MM.1S (cell line): ENCODE results near the gene C6orf136.

Source experiments
- DNase-seq: peaks from one replicate; pipeline ENCODE4 v3.0.0-alpha.2; 2015
- H2AFZ ChIP-seq: fragments of 300-600 bp; sonication (generic); 2 replicates; pipeline ENCODE4 v1.6.0; 2016; ENCODE audit warnings: antibody characterized with exemption, low read length
- H3F3A ChIP-seq: fragments of 300-600 bp; sonication (generic); 2 replicates; pipeline ENCODE4 v1.6.1; 2016; ENCODE audit warnings: mild to moderate bottlenecking, antibody characterized with exemption, low read length, moderate library complexity, mixed read lengths; ENCODE audit not compliant: insufficient read depth
- H3K27ac ChIP-seq: fragments of 300-600 bp; sonication (generic); 2 replicates; pipeline ENCODE4 v1.5.1; 2016; ENCODE audit warnings: mild to moderate bottlenecking, low read length
- H3K27me3 ChIP-seq: fragments of 300-600 bp; sonication (generic); replicated peaks from 2 replicates; pipeline ENCODE4 v1.6.0; 2016; ENCODE audit warnings: low read length; ENCODE audit not compliant: insufficient read depth
- H3K36me3 ChIP-seq: fragments of 300-600 bp; sonication (generic); replicated peaks from 2 replicates; pipeline ENCODE4 v1.6.1; 2016; ENCODE audit warnings: mild to moderate bottlenecking, low read length, mixed read lengths; ENCODE audit not compliant: insufficient read depth
- H3K4me1 ChIP-seq: fragments of 300-600 bp; sonication (generic); 2 replicates; pipeline ENCODE4 v1.6.1; 2016; ENCODE audit warnings: low read length, mixed read lengths
- H3K4me2 ChIP-seq: fragments of 300-600 bp; sonication (generic); 2 replicates; pipeline ENCODE4 v1.6.0; 2016; ENCODE audit warnings: low read depth, low read length
- H3K4me3 ChIP-seq: fragments of 300-600 bp; sonication (generic); 2 replicates; pipeline ENCODE4 v1.5.1; 2016; ENCODE audit warnings: low read length, mixed read lengths
- H3K79me2 ChIP-seq: fragments of 300-600 bp; sonication (generic); 2 replicates; pipeline ENCODE4 v1.6.1; 2016; ENCODE audit warnings: mixed run types, low read length, mixed read lengths
- H3K9ac ChIP-seq: fragments of 300-600 bp; sonication (generic); 2 replicates; pipeline ENCODE4 v1.6.1; 2016; ENCODE audit warnings: low read length, mixed read lengths
- H3K9me2 ChIP-seq: fragments of 300-600 bp; sonication (generic); replicated peaks from 2 replicates; pipeline ENCODE4 v1.6.1; 2016; ENCODE audit warnings: mild to moderate bottlenecking, low read length, mixed read lengths; ENCODE audit not compliant: insufficient read depth
- H3K9me3 ChIP-seq: fragments of 300-600 bp; sonication (generic); replicated peaks from 2 replicates; pipeline ENCODE4 v1.6.1; 2016; ENCODE audit warnings: mild to moderate bottlenecking, low read length, mixed read lengths; ENCODE audit not compliant: insufficient read depth
- H4K20me1 ChIP-seq: fragments of 300-600 bp; sonication (generic); 2 replicates; pipeline ENCODE4 v1.6.1; 2016; ENCODE audit warnings: mild to moderate bottlenecking, low read length, moderate library complexity, mixed read lengths; ENCODE audit not compliant: insufficient read depth
- EZH2 ChIP-seq: fragments of 300-600 bp; sonication (generic); optimal IDR thresholded peaks from 2 replicates; pipeline ENCODE3; 2017; ENCODE audit warnings: low read depth, mild to moderate bottlenecking, antibody characterized with exemption, low read length, mixed read lengths
- EZH2phosphoT487 ChIP-seq: fragments of 300-600 bp; sonication (generic); IDR thresholded peaks from 2 replicates; pipeline ENCODE4 v1.6.1; 2018; ENCODE audit warnings: antibody characterized with exemption, low read length
- TF ChIP-seq, protein P1 (sequence below): fragments of 300-600 bp; sonication (generic); IDR thresholded peaks from 2 replicates; pipeline ENCODE4 v1.5.1; 2016; ENCODE audit warnings: antibody characterized with exemption, low read length, mixed read lengths

C6orf136 gene

DNA sequence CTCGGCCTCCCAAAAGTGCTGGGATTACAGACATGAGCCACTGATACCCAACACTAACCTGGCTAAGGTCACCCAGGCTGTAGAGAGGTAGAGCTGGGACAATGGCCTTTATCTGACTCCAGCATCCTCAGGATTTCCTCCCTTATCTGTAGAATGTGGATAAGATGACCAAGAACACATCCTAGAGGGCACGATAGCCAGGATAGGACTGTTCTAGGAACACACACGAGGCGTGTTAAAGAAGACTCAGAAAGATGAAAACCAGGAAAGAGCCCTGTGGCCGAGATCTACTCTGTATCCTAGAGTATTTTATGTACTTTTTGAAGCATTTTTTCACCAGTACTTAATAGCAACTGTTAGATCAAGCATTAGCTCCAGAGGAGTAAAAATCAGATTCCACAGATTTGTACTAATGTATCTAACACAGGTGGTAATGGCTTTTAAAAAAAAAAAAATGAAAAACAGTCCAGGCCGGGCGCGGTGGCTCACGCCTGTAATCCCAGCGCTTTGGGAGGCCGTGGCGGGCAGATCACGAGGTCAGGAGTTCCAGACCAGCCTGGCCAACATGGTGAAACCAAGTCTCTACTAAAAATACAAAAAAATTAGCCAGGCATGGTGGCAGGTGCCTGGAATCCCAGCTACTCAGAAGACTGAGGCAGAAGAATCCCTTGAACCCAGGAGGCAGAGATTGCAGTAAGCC is 47.2 kb upstream of the C6orf136 start:
- Histone ChIP-seq H3K36me3 (peaks cover 29% of the 10 kb centered on the region), H3K79me2 (peaks cover 6% of the 10 kb centered on the region), H4K20me1 (peaks cover 14% of the 10 kb centered on the region; the same call in 1 of the 2 replicates), H3K4me1 (no peaks in the 10 kb centered on the region), H3K9me3 (no peaks in the 10 kb centered on the region), H2AFZ (no peak overlapping the region), H3K4me3 (no peak overlapping the region), H3K4me2 (no peak overlapping the region), H3K9ac (no peak overlapping the region), H3K27me3 (no peaks in the 10 kb centered on the region), H3K27ac (no peak overlapping the region), H3F3A (peaks cover 65% of the 10 kb centered on the region), H3K9me2 (no peaks in the 10 kb centered on the region)
- DNase-seq, result no peak
- no peak for TF ChIP-seq EZH2
- TF ChIP-seq EZH2phosphoT487, result no peak
- TF ChIP-seq, protein P1, sequence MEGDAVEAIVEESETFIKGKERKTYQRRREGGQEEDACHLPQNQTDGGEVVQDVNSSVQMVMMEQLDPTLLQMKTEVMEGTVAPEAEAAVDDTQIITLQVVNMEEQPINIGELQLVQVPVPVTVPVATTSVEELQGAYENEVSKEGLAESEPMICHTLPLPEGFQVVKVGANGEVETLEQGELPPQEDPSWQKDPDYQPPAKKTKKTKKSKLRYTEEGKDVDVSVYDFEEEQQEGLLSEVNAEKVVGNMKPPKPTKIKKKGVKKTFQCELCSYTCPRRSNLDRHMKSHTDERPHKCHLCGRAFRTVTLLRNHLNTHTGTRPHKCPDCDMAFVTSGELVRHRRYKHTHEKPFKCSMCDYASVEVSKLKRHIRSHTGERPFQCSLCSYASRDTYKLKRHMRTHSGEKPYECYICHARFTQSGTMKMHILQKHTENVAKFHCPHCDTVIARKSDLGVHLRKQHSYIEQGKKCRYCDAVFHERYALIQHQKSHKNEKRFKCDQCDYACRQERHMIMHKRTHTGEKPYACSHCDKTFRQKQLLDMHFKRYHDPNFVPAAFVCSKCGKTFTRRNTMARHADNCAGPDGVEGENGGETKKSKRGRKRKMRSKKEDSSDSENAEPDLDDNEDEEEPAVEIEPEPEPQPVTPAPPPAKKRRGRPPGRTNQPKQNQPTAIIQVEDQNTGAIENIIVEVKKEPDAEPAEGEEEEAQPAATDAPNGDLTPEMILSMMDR, result no peak

DNA sequence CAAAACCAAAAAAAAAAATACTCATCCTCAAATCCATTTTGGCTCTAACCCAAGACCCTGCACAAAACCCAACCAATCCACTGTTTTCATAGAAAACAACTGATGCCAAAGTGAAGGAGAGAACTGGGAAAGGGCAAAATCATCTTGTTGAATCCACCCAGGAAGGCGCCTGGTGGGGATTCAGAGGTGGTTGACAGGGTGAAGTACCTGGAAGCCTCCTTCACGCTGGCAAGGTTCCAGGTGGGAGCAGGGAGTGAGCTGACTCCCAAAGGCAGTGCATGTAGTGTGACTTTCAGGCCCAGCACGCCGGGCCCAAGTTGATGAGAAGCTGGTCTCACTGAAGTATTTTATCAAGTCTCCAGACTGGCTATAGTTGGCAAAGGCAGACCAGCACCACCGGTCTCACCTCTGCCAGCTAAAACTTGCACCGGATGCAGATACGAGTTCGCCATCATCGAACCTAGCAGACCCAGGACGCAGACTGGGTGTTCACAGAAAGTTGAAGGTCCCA is 46.4 kb upstream of the C6orf136 start:
- Histone ChIP-seq H3K36me3 (peaks cover 34% of the 10 kb centered on the region), H3K9ac (no peak overlapping the region), H3K27ac (no peak overlapping the region), H3K9me2 (no peaks in the 10 kb centered on the region), H3K9me3 (no peaks in the 10 kb centered on the region), H3F3A (peaks cover 67% of the 10 kb centered on the region), H4K20me1 (peaks cover 14% of the 10 kb centered on the region; the same call in 1 of the 2 replicates), H3K4me3 (no peak overlapping the region), H3K4me2 (no peak overlapping the region), H3K27me3 (no peaks in the 10 kb centered on the region), H3K79me2 (peaks cover 11% of the 10 kb centered on the region), H3K4me1 (no peaks in the 10 kb centered on the region), H2AFZ (no peak overlapping the region)
- TF ChIP-seq, protein P1, result no peak
- TF ChIP-seq EZH2phosphoT487, result no peak
- no peak for TF ChIP-seq EZH2
- DNase-seq, result no peak

DNA sequence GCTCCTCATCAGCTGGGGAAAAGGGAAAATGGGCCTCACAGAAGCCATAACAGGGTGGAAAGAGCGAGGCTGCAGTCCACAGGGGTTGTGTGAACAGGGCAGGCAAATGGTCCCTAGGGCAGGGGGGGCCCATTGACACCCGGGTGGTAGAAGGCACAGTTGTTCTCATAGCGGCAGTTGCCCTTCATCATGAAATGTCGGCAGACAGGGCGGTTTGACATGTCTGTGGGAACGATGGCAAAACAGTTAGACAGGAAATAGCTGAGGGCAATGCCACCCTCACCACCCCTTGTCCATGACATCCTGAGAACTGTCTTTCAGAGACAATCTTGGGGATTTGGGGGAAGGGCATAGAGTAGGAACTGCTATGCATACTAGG is 45.5 kb upstream of the C6orf136 start:
- peaks cover 14% of the 10 kb centered on the region; the same call in 1 of the 2 replicates for H4K20me1 ChIP-seq
- H3K36me3 ChIP-seq, result peaks cover 38% of the 10 kb centered on the region
- H3F3A ChIP-seq, result peaks cover 73% of the 10 kb centered on the region

More for the DNA sequence above, 45.5 kb upstream of the C6orf136 start:
- Histone ChIP-seq H3K4me2 (no peak overlapping the region), H3K27me3 (no peaks in the 10 kb centered on the region), H3K9me2 (no peaks in the 10 kb centered on the region), H3K4me3 (no peak overlapping the region), H3K79me2 (peaks cover 18% of the 10 kb centered on the region), H3K4me1 (no peaks in the 10 kb centered on the region), H2AFZ (no peak overlapping the region), H3K9ac (no peak overlapping the region), H3K9me3 (no peaks in the 10 kb centered on the region), H3K27ac (no peak overlapping the region)
- TF ChIP-seq EZH2phosphoT487 (no peak), EZH2 (no peak)
- TF ChIP-seq, protein P1, result no peak
- DNase-seq, result no peak
